Measurements from ENCODE around the gene HNRNPA1L2.
A peak's percentile ranks its signal among the peaks of the same experiment; 100 is the strongest.

The HNRNPA1L2 gene

GRCh38 chr13:52652980-52653303 is 10.7 kb downstream of the HNRNPA1L2 start:
- Histone ChIP-seq H2BK120ac (ENCODE audit: low read depth, low read length) (no peak overlapping the region), H3K14ac (ENCODE audit: low read length in 2 of 2) (no peak overlapping the region), H3K36me3 (ENCODE audit: control insufficient read depth in 1 of 2, insufficient read depth in 2 of 2, low read depth in 1 of 2, low read length in 2 of 2) (peaks cover 7 to 27% of the 10 kb centered on the region in 2 experiments), H4K91ac (ENCODE audit: low read length) (no peak overlapping the region), H3K27ac (ENCODE audit: low read length, poor library complexity, severe bottlenecking) (peak overlapping the region; percentile 100), H3K23ac (ENCODE audit: low read length in 2 of 2) (no peak overlapping the region), H3K9me3 (ENCODE audit: control insufficient read depth, low read length) (no peaks in the 10 kb centered on the region), H3K4me1 (ENCODE audit: control insufficient read depth, insufficient read depth, low read depth, low read length) (peaks cover 2% of the 10 kb centered on the region), H3K18ac (ENCODE audit: low read depth in 1 of 2, low read length in 2 of 2) (peak overlapping the region; percentile 14 to 70), H3K27me3 (ENCODE audit: control insufficient read depth in 1 of 2, insufficient read depth in 1 of 2, low read length in 2 of 2) (no peaks in the 10 kb centered on the region), H2BK12ac (ENCODE audit: low read length in 2 of 2) (no peak overlapping the region), H3K9ac (ENCODE audit: low read length) (peak overlapping the region; percentile 99), H3K4ac (ENCODE audit: low read depth in 1 of 2, low read length in 2 of 2) (peak overlapping the region; percentile 13 to 75), H2AFZ (ENCODE audit: low read depth, low read length) (no peak overlapping the region), H3K4me3 (ENCODE audit: insufficient read depth in 1 of 2, low read depth in 1 of 2, low read length in 2 of 2) (peak overlapping the region; percentile 71 to 88), H2BK5ac (ENCODE audit: low read depth, low read length, poor library complexity, severe bottlenecking) (peak overlapping the region; percentile 15), H3K79me1 (replicated peaks; ENCODE audit: low read length, poor library complexity, severe bottlenecking) (peaks cover 3% of the 10 kb centered on the region), H3K4me2 (ENCODE audit: low read length, poor library complexity, severe bottlenecking) (peak overlapping the region; percentile 81), H4K8ac (ENCODE audit: low read length) (peak overlapping the region; percentile 81), H2AK5ac (ENCODE audit: low read length, severe bottlenecking) (no peak overlapping the region), H2BK15ac (ENCODE audit: low read depth, poor library complexity, severe bottlenecking) (peak overlapping the region; percentile 40)
- 0% methylated on average over 13 of the region's 18 CpGs for WGBS
- no peak for DNase-seq

- Histone ChIP-seq H2AK5ac (ENCODE audit: low read length, severe bottlenecking) (no peak overlapping the region), H3K14ac (ENCODE audit: low read length in 2 of 2) (no peak overlapping the region), H3K79me1 (replicated peaks; ENCODE audit: low read length, poor library complexity, severe bottlenecking) (peaks cover 2% of the 10 kb centered on the region), H3K9me3 (ENCODE audit: control insufficient read depth, low read length) (no peaks in the 10 kb centered on the region), H3K9ac (ENCODE audit: low read length) (no peak overlapping the region), H3K27ac (ENCODE audit: low read length, poor library complexity, severe bottlenecking) (no peak overlapping the region), H2BK12ac (ENCODE audit: low read length in 2 of 2) (no peak overlapping the region), H3K27me3 (ENCODE audit: control insufficient read depth in 1 of 2, insufficient read depth in 1 of 2, low read length in 2 of 2) (no peaks in the 10 kb centered on the region), H4K8ac (ENCODE audit: low read length) (no peak overlapping the region), H2BK15ac (ENCODE audit: low read depth, poor library complexity, severe bottlenecking) (no peak overlapping the region), H4K91ac (ENCODE audit: low read length) (no peak overlapping the region), H3K36me3 (ENCODE audit: control insufficient read depth in 1 of 2, insufficient read depth in 2 of 2, low read depth in 1 of 2, low read length in 2 of 2) (peaks cover 10 to 73% of the 10 kb centered on the region in 2 experiments), H3K4me2 (ENCODE audit: low read length, poor library complexity, severe bottlenecking) (no peak overlapping the region), H3K4me3 (ENCODE audit: insufficient read depth in 1 of 2, low read depth in 1 of 2, low read length in 2 of 2) (no peak overlapping the region), H3K18ac (ENCODE audit: low read depth in 1 of 2, low read length in 2 of 2) (no peak overlapping the region), H3K4ac (ENCODE audit: low read depth in 1 of 2, low read length in 2 of 2) (no peak overlapping the region), H3K4me1 (ENCODE audit: control insufficient read depth, insufficient read depth, low read depth, low read length) (peaks cover 2% of the 10 kb centered on the region), H2AFZ (ENCODE audit: low read depth, low read length) (no peak overlapping the region), H3K23ac (ENCODE audit: low read length in 2 of 2) (no peak overlapping the region), H2BK120ac (ENCODE audit: low read depth, low read length) (no peak overlapping the region), H2BK5ac (ENCODE audit: low read depth, low read length, poor library complexity, severe bottlenecking) (no peak overlapping the region)
- WGBS: 87% methylated on average over 1 of the region's 2 CpGs
- DNase-seq: no peak
These were observed 17.1 kb downstream of the HNRNPA1L2 start for GRCh38 chr13:52659340-52659739.

GRCh38 chr13:52664272-52664671 is 22.0 kb downstream of the HNRNPA1L2 start:
- no peak overlapping the region for H3K4me3 ChIP-seq (ENCODE audit: insufficient read depth in 1 of 2, low read depth in 1 of 2, low read length in 2 of 2)
- no peak overlapping the region for H2BK5ac ChIP-seq (ENCODE audit: low read depth, low read length, poor library complexity, severe bottlenecking)
- H3K27ac ChIP-seq (ENCODE audit: low read length, poor library complexity, severe bottlenecking): no peak overlapping the region
- no peak overlapping the region for H2BK15ac ChIP-seq (ENCODE audit: low read depth, poor library complexity, severe bottlenecking)
- peaks cover 14 to 92% of the 10 kb centered on the region in 2 experiments for H3K36me3 ChIP-seq (ENCODE audit: control insufficient read depth in 1 of 2, insufficient read depth in 2 of 2, low read depth in 1 of 2, low read length in 2 of 2)
- no peak overlapping the region for H2BK12ac ChIP-seq (ENCODE audit: low read length in 2 of 2)
- no peaks in the 10 kb centered on the region for H3K27me3 ChIP-seq (ENCODE audit: control insufficient read depth in 1 of 2, insufficient read depth in 1 of 2, low read length in 2 of 2)
- H3K79me1 ChIP-seq (replicated peaks; ENCODE audit: low read length, poor library complexity, severe bottlenecking): peaks cover 8% of the 10 kb centered on the region
- H3K4me1 ChIP-seq (ENCODE audit: control insufficient read depth, insufficient read depth, low read depth, low read length): no peaks in the 10 kb centered on the region
- H2BK120ac ChIP-seq (ENCODE audit: low read depth, low read length): no peak overlapping the region
- H2AFZ ChIP-seq (ENCODE audit: low read depth, low read length): no peak overlapping the region
- no peak overlapping the region for H3K14ac ChIP-seq (ENCODE audit: low read length in 2 of 2)
- H3K18ac ChIP-seq (ENCODE audit: low read depth in 1 of 2, low read length in 2 of 2): no peak overlapping the region
- 100% methylated on average over 3 of the region's 4 CpGs for WGBS
- no peak for DNase-seq
- no peak overlapping the region for H4K8ac ChIP-seq (ENCODE audit: low read length)
- no peak overlapping the region for H3K4ac ChIP-seq (ENCODE audit: low read depth in 1 of 2, low read length in 2 of 2)
- H3K4me2 ChIP-seq (ENCODE audit: low read length, poor library complexity, severe bottlenecking): no peak overlapping the region
- no peak overlapping the region for H3K23ac ChIP-seq (ENCODE audit: low read length in 2 of 2)
- H2AK5ac ChIP-seq (ENCODE audit: low read length, severe bottlenecking): no peak overlapping the region
- H3K9ac ChIP-seq (ENCODE audit: low read length): no peak overlapping the region
- no peaks in the 10 kb centered on the region for H3K9me3 ChIP-seq (ENCODE audit: control insufficient read depth, low read length)
- H4K91ac ChIP-seq (ENCODE audit: low read length): no peak overlapping the region

- Histone ChIP-seq H3K23ac (ENCODE audit: low read length in 2 of 2) (no peak overlapping the region), H3K27ac (ENCODE audit: low read length, poor library complexity, severe bottlenecking) (no peak overlapping the region), H2BK5ac (ENCODE audit: low read depth, low read length, poor library complexity, severe bottlenecking) (no peak overlapping the region), H3K36me3 (ENCODE audit: control insufficient read depth in 1 of 2, insufficient read depth in 2 of 2, low read depth in 1 of 2, low read length in 2 of 2) (peaks cover 14 to 92% of the 10 kb centered on the region in 2 experiments), H2AK5ac (ENCODE audit: low read length, severe bottlenecking) (no peak overlapping the region), H3K27me3 (ENCODE audit: control insufficient read depth in 1 of 2, insufficient read depth in 1 of 2, low read length in 2 of 2) (no peaks in the 10 kb centered on the region), H4K8ac (ENCODE audit: low read length) (no peak overlapping the region), H2AFZ (ENCODE audit: low read depth, low read length) (no peak overlapping the region), H2BK120ac (ENCODE audit: low read depth, low read length) (no peak overlapping the region), H3K9ac (ENCODE audit: low read length) (peak overlapping the region; percentile 0), H3K18ac (ENCODE audit: low read depth in 1 of 2, low read length in 2 of 2) (no peak overlapping the region), H3K14ac (ENCODE audit: low read length in 2 of 2) (no peak overlapping the region), H2BK15ac (ENCODE audit: low read depth, poor library complexity, severe bottlenecking) (no peak overlapping the region), H3K9me3 (ENCODE audit: control insufficient read depth, low read length) (no peaks in the 10 kb centered on the region), H2BK12ac (ENCODE audit: low read length in 2 of 2) (no peak overlapping the region), H3K79me1 (replicated peaks; ENCODE audit: low read length, poor library complexity, severe bottlenecking) (peaks cover 8% of the 10 kb centered on the region), H3K4me3 (ENCODE audit: insufficient read depth in 1 of 2, low read depth in 1 of 2, low read length in 2 of 2) (no peak overlapping the region), H3K4me2 (ENCODE audit: low read length, poor library complexity, severe bottlenecking) (no peak overlapping the region), H3K4me1 (ENCODE audit: control insufficient read depth, insufficient read depth, low read depth, low read length) (no peaks in the 10 kb centered on the region), H4K91ac (ENCODE audit: low read length) (no peak overlapping the region), H3K4ac (ENCODE audit: low read depth in 1 of 2, low read length in 2 of 2) (no peak overlapping the region)
- peak; percentile 61 for DNase-seq
These were observed 23.1 kb downstream of the HNRNPA1L2 start for GRCh38 chr13:52665325-52665724.

Measured in mesenchymal stem cell (in vitro differentiated cells and primary cell).